Stomach (tissue), 9 donors: Measurements from ENCODE around the gene VDAC1. TPM values are rescaled to one million over a fixed set of nuclear protein-coding genes. Genes with fewer than 3 reads are reported as not detected.
A peak's percentile ranks its signal among the peaks of the same experiment; 100 is the strongest.

Source experiments
- DNase-seq, 2 donors: peaks; one replicate each; pipeline versions ENCODE4 v3.0.0 to v3.0.0-alpha.2; 2013 to 2019
- H3K27ac ChIP-seq, 5 donors: fragments of 200-600 bp in 4 of 5; sonication (generic) in 4 of 5; one replicate each; pipeline ENCODE4 v1.5.1; 2013 to 2019; ENCODE audit warnings: mild to moderate bottlenecking in 1 of 5, moderate library complexity in 1 of 5
- H3K27me3 ChIP-seq, 3 donors: fragments of 200-600 bp; sonication (generic); one replicate each; pipeline ENCODE4 v1.5.1; 2017 to 2019; ENCODE audit warnings: mixed run types in 1 of 3
- H3K36me3 ChIP-seq, 4 donors: fragments of 200-600 bp; sonication (generic); 1 replicate in 3 of 4; 2 replicates in 1 of 4; pipeline ENCODE4 v1.5.1; 2016 to 2019
- H3K4me1 ChIP-seq, 4 donors: fragments of 200-600 bp; sonication (generic); one replicate each; pipeline ENCODE4 v1.5.1; 2016 to 2019
- H3K4me3 ChIP-seq, 4 donors: fragments of 200-600 bp; sonication (generic) in 3 of 4; one replicate each; pipeline ENCODE4 v1.5.1; 2016 to 2019; ENCODE audit warnings: mild to moderate bottlenecking in 1 of 4
- H3K9me3 ChIP-seq, 4 donors: fragments of 200-600 bp; sonication (generic); one replicate each; pipeline ENCODE4 v1.5.1; 2016 to 2019
- EP300 ChIP-seq: sonication (generic); formaldehyde crosslinking; IDR thresholded peaks from one replicate; pipeline ENCODE4 v1.6.1; 2017; ENCODE audit warnings: antibody characterized with exemption
- POLR2A ChIP-seq, 4 donors: fragments of 450-650 bp; IDR thresholded peaks; one replicate each; pipeline ENCODE4 v1.6.1; 2016; ENCODE audit warnings: antibody characterized with exemption in 4 of 4, control low read depth in 2 of 4, mild to moderate bottlenecking in 1 of 4, moderate library complexity in 1 of 4
- POLR2AphosphoS5 ChIP-seq, 3 donors: sonication (generic); formaldehyde crosslinking; IDR thresholded peaks; one replicate each; pipeline ENCODE4 v1.6.1; 2016; ENCODE audit warnings: antibody characterized with exemption in 3 of 3
- WGBS, 5 donors: extraction: QIAGEN DNeasy Blood & Tissue Kit in 3 of 5; methylation state at CpG; one replicate each; pipeline versions ENCODE4 v1.1.5 to v1.1.7; 2013 to 2018; 5-methylcytosine and 5-hydroxymethylcytosine counted together
- intact Hi-C: fragments of 100-400 bp; cut with DNase I; formaldehyde crosslinking; loops from one replicate; pipeline ENCODE4 v1.15.1; 2023; ENCODE audit warnings: low total_unique reads
- polyA plus RNA-seq, 3 donors: library from polyadenylated mRNA; stranded (reverse); fragments of 200-250 nt; gene quantifications; one replicate each; pipeline ENCODE4 v1.2.3, GENCODE V29; 2013
- total RNA-seq, 5 donors: library from RNA; depleted of rRNA; stranded (reverse); fragments of >200 nt; gene quantifications; one replicate each; pipeline versions ENCODE4 v1.1.0 to v1.2.3, GENCODE V29; 2014 to 2016
- TF ChIP-seq, protein P1 (sequence below), 7 experiments: fragments of 450-650 bp in 4 of 7; fragments of 200-600 bp in 3 of 7; sonication (generic) in 3 of 7; IDR thresholded peaks; one replicate each; pipeline ENCODE4 v1.5.1; 2016 to 2019; ENCODE audit warnings: antibody characterized with exemption in 7 of 7, control low read depth in 2 of 7, mild to moderate bottlenecking in 1 of 7
- donor health status: healthy with polysubstance abuse.
- donor health status: Bipolar disorder and iron deficiency.
- donor health status: healthy.

VDAC1 gene
- total and polyA plus RNA-seq, 8 donors: 55.8 to 307 (median 147) TPM

DNA sequence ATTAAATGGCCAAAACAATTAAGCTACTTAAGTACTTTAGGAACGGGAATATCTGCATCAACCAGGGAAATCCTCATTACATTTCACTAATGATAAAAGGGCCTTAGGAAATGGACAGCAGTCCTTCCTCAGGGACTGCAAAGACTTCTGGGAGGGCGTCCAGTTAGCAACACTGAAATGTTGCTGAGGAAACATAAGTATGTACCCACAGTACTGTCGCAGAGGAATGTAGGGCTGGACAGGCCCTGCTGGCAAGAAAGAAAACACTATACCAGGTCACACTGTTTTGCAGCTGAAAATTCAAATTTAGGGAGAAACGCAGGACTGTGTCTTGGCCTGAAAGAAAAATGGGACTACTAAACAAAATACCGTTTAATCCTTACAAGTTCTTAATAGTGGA lies 37.7 kb downstream of the VDAC1 start:
- Histone ChIP-seq H3K27me3 (no peaks in the 10 kb centered on the region), H3K36me3 (peaks cover 4 to 23% (median 15%) of the 10 kb centered on the region in 4 donors), H3K9me3 (no peaks in the 10 kb centered on the region), H3K27ac (peak overlapping the region in 4 of 5 donors; percentile 92 to 96 (median 94)), H3K4me1 (peaks cover 26 to 62% (median 36%) of the 10 kb centered on the region in 4 donors), H3K4me3 (peak overlapping the region in 3 of 4 donors; percentile 91 to 94 (median 92))
- TF ChIP-seq POLR2AphosphoS5 (IDR thresholded peaks at IDR 0.05): no peak
- TF ChIP-seq EP300: no peak
- TF ChIP-seq POLR2A (IDR thresholded peaks at IDR 0.05): no peak
- TF ChIP-seq, protein P1, sequence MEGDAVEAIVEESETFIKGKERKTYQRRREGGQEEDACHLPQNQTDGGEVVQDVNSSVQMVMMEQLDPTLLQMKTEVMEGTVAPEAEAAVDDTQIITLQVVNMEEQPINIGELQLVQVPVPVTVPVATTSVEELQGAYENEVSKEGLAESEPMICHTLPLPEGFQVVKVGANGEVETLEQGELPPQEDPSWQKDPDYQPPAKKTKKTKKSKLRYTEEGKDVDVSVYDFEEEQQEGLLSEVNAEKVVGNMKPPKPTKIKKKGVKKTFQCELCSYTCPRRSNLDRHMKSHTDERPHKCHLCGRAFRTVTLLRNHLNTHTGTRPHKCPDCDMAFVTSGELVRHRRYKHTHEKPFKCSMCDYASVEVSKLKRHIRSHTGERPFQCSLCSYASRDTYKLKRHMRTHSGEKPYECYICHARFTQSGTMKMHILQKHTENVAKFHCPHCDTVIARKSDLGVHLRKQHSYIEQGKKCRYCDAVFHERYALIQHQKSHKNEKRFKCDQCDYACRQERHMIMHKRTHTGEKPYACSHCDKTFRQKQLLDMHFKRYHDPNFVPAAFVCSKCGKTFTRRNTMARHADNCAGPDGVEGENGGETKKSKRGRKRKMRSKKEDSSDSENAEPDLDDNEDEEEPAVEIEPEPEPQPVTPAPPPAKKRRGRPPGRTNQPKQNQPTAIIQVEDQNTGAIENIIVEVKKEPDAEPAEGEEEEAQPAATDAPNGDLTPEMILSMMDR (IDR thresholded peaks at IDR 0.05): no peak
- 42 to 62% (median 56%) methylated on average over 5 of the region's 5 CpGs for WGBS, 5 donors
- intact Hi-C loops: no loop called here
- DNase-seq: no peak

GRCh38 chr5:133966090-133966489 lies 38.7 kb downstream of the VDAC1 start:
- peaks cover 26 to 62% (median 36%) of the 10 kb centered on the region in 4 donors for H3K4me1 ChIP-seq
- intact Hi-C loops: no loop called here
- 94 to 96% (median 95%) methylated on average over 10 of the region's 10 CpGs for WGBS, 5 donors
- peaks cover 0 to 13% (median 6%) of the 10 kb centered on the region in 4 donors for H3K36me3 ChIP-seq
- H3K27ac ChIP-seq: no peak overlapping the region
- DNase-seq: no peak
- no peaks in the 10 kb centered on the region for H3K27me3 ChIP-seq
- TF ChIP-seq POLR2AphosphoS5 (IDR thresholded peaks at IDR 0.05) (no peak), EP300 (no peak), POLR2A (IDR thresholded peaks at IDR 0.05) (no peak)
- TF ChIP-seq, protein P1 (IDR thresholded peaks at IDR 0.05): no peak
- H3K9me3 ChIP-seq: no peaks in the 10 kb centered on the region
- H3K4me3 ChIP-seq: no peak overlapping the region

GRCh38 chr5:133963493-133964128 lies 41.2 kb downstream of the VDAC1 start:
- Histone ChIP-seq H3K4me3 (no peak overlapping the region), H3K4me1 (peaks cover 13 to 57% (median 22%) of the 10 kb centered on the region in 4 donors), H3K27ac (no peak overlapping the region), H3K27me3 (no peaks in the 10 kb centered on the region), H3K9me3 (no peaks in the 10 kb centered on the region), H3K36me3 (peaks cover 7 to 22% (median 15%) of the 10 kb centered on the region in 4 donors)
- intact Hi-C loops: no loop called here
- TF ChIP-seq, protein P1 (IDR thresholded peaks at IDR 0.05): no peak
- TF ChIP-seq EP300: no peak
- TF ChIP-seq POLR2AphosphoS5 (IDR thresholded peaks at IDR 0.05): no peak
- no peak for TF ChIP-seq POLR2A (IDR thresholded peaks at IDR 0.05)
- 94 to 99% (median 97%) methylated on average over 2 of the region's 2 CpGs for WGBS, 5 donors
- DNase-seq: no peak

DNA sequence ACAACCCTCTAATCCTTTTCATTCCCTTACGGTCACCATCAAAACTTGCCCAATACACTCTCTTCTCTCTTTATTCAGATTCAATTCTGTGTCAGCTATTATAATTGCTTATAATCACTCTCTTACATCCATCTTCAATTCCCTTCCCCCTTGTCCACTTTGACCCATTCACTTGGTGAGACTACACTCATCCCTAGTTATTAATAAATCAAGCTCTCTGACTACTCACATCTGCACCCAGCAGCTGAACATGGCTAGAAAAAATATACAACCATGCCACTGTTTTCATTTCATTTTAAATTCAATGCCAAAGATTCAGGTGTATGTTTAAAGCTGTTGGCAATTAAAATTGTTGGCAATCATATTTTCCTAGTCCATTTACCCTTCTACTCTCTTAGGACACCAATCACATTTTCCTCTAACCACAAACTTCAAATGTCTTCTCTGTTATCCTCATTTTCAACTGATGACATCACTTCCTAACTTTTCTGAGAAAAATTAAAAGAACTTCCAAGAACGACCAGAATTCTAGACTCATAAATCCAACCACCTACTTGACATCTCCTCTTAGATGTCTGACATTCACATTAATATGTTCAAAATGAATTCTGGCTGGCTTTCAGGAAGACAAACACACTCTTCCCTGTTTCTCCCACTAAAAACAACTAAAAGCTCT lies 41.8 kb downstream of the VDAC1 start:
- Histone ChIP-seq H3K27ac (no peak overlapping the region), H3K27me3 (no peaks in the 10 kb centered on the region), H3K4me3 (no peak overlapping the region), H3K4me1 (peaks cover 13 to 57% (median 22%) of the 10 kb centered on the region in 4 donors), H3K9me3 (no peaks in the 10 kb centered on the region), H3K36me3 (peaks cover 10 to 28% (median 21%) of the 10 kb centered on the region in 4 donors)
- intact Hi-C loops: no loop called here
- TF ChIP-seq EP300: no peak
- TF ChIP-seq, protein P1 (IDR thresholded peaks at IDR 0.05): no peak
- TF ChIP-seq POLR2AphosphoS5 (IDR thresholded peaks at IDR 0.05): no peak
- no peak for TF ChIP-seq POLR2A (IDR thresholded peaks at IDR 0.05)
- DNase-seq: no peak
- 61 to 80% (median 76%) methylated on average over 2 of the region's 2 CpGs for WGBS, 5 donors
